GM08714 (cell line): ENCODE data around the gene DSTYK.
A peak's percentile ranks its signal among the peaks of the same experiment; 100 is the strongest.

ENCODE experiments used
- H3K4me3 ChIP-seq: fragments of 200-500 bp; sonication (Bioruptor generic); 2 replicates; pipeline ENCODE4 v1.5.1; 2014; ENCODE audit warnings: mild to moderate bottlenecking, low read length, inconsistent platforms
- ZNF274 ChIP-seq: IDR thresholded peaks from 2 replicates; pipeline ENCODE4 v1.6.1; 2012; ENCODE audit warnings: mild to moderate bottlenecking, low read depth, low read length

The DSTYK gene

DNA sequence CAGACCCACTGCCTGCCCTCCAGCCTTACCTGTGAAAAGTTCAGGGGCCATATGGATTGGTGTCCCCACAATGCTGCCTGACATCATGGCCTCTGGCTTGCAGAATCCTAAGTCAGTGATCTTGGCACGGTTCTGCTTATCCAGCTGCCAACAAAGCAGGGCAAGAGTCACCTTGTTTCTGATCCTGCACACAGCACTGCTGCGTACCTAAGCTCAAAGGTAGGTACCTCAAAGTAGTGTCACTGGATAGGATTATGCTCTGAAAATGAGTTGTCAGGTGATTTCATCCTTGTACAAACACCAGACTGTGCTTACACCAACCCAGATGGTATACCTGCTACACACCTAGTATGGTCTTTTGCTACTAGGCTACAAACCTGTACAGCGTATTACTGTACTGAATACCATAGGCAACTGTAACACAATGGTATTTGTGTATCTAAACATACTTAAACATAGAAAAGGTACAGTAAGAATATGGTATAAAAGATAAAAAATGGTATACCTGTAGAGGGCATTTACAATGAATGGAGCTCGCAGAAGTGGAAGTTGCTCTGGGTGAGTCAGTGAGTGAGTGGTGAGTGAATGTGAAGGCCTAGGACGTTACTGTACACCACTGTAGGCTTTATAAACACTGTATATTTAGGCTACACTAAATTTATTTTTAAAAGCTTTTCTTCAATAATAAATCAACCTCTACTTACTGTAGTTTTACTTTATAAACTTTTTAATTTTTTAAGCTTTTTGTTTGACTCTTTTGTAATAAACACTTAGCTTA is 60.7 kb downstream of the DSTYK start:
- TF ChIP-seq ZNF274, result no peak
- no peak overlapping the region for H3K4me3 ChIP-seq

DNA sequence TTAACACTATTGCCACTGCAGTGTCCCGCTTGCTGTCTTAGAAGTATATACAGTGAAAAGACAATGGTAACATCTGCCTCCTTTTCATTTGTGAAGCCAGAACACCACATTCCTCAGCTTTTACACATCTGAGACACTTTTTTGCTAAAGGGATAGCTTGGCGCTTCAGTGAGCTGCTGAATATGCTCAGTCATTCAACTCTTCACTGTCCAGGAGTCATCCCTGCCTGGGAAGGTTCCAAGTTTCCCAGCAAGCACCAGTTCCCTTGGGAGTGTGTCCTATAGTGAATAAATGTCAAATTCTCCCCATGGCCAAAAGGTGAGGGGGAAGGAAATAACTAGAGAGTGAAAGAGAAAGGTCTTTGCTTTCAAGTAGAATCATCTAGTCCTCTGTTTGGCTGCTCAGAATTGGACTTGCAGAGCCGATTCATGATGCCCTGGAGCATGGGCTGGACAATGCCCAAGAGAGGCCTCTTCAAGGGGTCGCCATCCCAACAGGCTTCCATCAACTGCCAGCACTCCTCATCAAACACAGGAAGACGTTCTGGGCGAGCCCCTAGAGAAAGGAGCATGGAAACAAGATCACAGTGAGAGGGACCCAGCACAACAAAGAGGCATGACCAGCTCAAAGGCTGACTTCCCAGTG is 64.2 kb downstream of the DSTYK start:
- TF ChIP-seq ZNF274, result no peak

DNA sequence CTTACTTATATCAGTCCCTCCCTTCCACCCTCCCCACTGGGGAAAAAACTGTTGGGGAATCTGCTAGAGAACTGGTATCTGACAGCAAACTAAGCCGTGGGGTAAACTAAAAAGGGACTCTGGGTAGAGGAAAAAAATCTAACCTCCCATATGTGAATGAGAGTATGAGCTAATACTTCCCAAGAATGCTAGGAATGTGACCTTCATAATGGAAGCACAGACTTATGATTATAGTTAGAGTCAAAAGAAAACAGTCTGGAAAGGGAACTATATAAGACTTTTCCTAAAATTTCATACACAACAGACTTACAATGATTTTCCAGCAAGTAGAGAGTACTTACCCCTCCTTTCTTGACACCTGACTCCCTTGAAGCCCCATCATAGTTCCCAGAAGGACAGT is 66.8 kb downstream of the DSTYK start:
- no peak for TF ChIP-seq ZNF274
- H3K4me3 ChIP-seq, result no peak overlapping the region

More for the DNA sequence above, 64.2 kb downstream of the DSTYK start:
- no peak overlapping the region for H3K4me3 ChIP-seq

DNA sequence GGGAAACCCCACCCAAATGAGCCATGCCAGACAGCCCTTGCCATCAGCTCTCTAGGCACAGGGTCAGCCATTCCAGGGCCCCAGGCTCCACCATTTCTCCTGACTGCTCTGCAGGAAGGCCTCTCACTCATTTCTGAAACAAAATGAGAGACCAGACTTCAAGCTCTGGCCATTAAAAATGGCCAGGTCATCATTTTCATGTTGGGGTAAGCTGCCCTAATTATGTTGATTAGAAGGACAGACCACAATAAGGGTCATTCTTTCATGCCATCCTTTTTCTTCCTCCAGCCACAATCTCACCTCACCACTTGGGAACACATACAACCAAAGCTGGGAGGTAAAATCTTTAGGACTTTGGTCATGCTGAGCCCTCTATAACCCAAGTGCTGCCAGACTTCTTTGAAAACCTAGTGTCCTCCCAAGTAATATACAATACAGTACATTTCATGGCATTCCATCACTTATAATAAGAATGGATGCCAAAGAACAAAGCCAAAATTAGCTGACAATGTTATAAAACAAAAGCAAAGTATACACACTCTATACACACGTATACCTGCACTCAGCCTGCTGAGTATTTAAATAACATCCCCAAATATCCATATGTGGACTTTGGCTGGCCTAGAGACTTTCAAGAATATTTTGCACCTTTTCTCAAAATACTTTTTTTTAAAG is 67.3 kb downstream of the DSTYK start:
- TF ChIP-seq ZNF274, result no peak
- H3K4me3 ChIP-seq, result no peak overlapping the region

DNA sequence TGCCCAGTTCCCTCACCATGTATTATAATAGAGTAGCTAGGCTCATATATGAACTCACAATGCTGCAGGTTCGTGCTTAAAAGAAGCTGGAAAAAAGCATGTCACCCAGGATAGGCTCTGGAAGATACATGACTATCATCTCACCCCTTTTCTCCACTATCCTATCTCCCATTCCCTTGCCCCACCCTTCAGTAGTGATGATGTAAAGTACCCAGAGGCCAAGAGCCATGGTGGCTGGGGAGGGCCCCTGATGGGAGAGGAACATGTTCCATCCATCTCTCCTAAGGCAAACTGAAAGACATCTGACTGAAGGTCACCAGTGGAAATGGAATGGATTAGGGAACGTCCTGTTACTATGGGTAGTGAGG is 69.4 kb downstream of the DSTYK start:
- no peak for TF ChIP-seq ZNF274
- no peak overlapping the region for H3K4me3 ChIP-seq

DNA sequence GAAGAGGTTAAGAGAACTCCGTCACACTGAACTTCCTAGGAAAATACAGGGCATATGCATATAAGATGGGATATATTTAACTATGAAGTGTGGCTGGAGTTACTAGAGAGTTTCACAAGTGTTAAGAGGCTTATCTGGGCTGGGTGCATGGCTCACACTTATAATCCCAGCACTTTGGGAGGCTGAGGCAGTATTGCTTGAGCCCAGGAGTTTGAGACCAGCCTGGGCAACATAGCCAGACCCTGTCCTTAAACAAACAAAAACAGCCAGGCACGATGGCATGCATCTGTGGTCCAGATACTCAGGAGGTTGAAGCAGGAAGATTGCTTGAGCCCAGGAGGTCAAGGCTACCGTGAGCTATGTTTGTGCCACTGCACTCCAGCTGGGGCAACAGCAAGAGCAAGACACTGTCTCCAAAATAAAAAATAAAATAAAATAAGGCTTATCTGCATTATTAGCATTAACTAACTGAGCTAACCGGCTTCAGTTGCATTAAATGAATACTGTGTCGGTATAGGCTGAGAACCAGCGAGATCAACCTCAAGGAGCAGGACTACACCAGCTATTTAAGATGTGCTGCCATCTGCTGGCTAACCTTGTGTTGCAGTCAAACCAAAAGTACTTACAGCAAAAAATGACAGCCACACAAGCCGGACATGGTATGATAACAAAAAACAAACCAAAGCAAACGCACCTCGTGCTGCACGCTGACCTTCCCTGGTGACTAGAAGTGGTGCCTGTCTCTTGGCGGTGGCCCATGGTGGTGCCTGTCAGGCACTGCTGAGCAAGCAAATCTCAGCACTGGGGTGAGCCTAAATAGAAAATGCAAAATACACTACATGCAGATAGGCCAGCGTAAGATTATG is 70.0 kb downstream of the DSTYK start:
- no peak overlapping the region for H3K4me3 ChIP-seq

DNA sequence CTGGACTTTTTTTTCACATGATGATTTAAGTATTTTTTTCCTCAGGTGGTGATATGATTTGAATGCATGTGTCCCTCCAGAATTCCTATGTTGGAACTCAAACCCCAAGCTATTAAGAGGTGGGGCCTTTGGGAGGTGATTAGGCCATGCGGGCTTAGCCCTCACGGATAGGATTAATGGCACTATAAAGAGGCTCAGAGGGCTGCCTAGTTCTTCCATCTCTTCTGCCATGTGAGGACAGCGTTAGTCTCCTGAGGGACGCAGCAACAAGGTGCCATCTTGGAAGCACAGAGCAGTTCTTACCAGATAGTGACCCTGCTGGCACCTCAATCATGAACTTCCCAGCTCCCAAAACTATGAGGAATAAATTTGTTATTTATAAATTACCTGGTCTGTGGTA is 71.4 kb downstream of the DSTYK start:
- no peak overlapping the region for H3K4me3 ChIP-seq
- no peak for TF ChIP-seq ZNF274

More for the DNA sequence above, 70.0 kb downstream of the DSTYK start:
- TF ChIP-seq ZNF274, result no peak

DNA sequence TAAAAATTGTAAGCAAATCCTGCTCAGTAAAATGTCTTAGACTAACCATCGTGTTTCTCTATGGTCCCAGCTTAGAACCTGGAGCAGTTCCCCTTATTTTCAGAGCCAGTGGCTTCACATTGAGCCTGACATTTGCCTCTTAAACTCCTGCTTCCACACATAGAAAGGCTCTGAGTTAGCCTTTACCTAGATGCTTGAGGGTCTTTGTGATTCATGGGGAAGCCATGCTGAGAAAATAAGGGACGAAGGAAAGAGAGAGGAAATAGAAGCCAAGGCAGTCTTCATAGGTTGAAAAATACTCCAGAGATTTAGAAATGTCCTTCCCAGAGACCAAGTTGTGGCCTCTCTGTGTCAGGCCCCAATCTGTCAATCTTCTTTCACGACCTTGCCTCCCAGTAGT is 73.6 kb downstream of the DSTYK start:
- no peak for TF ChIP-seq ZNF274

DNA sequence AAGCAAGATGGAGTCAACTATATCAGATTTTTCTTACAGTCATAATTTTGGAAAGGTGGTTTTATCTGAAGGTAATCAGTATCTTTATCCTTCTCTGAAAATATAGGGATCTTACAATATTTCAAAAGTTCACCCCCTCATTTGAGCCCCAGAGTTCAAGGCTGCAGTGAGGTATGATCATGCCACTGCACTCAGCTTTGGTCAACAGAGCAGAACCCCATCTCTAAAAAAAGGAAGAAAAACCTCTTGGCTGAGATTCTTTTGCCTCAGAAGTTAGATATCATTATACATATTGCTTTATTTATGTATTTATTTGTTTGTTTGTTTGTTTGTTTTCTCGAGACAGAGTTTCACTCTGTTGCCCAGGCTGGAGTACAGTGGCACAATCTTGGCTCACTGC is 78.2 kb downstream of the DSTYK start:
- H3K4me3 ChIP-seq, result no peak overlapping the region
- TF ChIP-seq ZNF274, result no peak

More for the DNA sequence above, 73.6 kb downstream of the DSTYK start:
- no peak overlapping the region for H3K4me3 ChIP-seq

DNA sequence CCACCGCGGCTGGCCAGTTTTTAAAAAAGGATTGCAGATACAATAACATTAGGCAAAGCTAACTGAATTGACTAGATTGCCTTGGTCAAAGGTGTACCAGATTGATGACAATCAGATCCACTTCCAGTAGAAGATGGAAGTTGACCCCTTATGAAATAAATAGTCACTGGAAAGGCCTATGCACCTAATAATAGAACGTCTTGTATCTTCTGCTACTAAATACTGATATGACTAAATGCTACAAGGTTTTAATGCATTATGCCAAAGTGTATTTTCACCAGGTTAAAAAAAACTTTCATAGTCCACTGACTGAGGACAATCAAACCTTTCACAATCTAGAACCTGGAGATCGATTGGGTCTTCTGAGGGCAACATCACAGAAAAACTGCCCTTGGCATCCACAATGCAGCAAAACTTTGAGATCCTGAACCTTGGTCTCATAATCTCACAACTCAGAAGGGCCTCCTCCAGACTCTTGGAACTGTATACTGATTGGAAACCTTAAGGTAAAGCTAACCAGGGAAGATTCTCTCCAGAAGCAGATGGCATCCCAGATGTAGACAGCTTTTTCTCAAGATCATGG is 82.0 kb downstream of the DSTYK start:
- no peak for TF ChIP-seq ZNF274

DNA sequence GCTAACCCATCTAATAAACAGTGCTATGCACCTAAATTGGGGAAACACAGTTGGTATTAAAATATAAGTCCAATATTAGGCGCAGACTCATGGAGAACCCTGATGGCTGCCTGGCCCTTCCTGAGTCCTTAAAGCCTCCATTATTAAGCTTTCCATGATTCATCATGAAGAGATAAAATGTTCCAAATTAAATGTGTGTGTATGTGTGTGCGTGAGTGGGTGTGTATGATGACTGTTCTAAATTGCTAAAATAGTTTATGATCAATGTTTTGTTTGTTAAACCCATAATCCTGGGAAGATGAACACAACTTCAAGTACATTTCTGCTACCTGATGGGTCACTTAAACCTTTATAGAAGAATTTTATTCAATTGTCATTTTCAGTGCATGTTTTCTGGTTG is 83.5 kb downstream of the DSTYK start:
- no peak for TF ChIP-seq ZNF274
- no peak overlapping the region for H3K4me3 ChIP-seq

More for the DNA sequence above, 82.0 kb downstream of the DSTYK start:
- H3K4me3 ChIP-seq, result no peak overlapping the region

DNA sequence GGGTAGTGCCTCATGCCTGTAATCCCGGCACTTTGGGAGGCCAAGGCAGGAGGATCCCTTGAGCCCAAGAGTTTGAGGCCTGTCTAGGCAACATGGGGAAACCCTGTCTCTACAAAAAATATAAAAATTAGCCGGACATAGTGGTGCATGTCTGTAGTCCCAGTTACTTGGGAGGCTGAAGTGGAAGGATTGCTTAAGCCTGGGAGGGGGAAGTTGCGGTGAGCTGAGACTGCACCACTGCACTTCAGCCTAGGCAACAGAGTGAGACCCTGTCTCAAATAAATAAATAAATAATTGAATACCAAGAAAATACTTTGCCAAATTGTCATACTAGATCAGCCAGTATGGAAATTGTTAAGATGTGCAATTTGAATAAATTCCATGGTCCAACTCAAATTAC is 83.9 kb downstream of the DSTYK start:
- no peak overlapping the region for H3K4me3 ChIP-seq
- TF ChIP-seq ZNF274, result no peak

DNA sequence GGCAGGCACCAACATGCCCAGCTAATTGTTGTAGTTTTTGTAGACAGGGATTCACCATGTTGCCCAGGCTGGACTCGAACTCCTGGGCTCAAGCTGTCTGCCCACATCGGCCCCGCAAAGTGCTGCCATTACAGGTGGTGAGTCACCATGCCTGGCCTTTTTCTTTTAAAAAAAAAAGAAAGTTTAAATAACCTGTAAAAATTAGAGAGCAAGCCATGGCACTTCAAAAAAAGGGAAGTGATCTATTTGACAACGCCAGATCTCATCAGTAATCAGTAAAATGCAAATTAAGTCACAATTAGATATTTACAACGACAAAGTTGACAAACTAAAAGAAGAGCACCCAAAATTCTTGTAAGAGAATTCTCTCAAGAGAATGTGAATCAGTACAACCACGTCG is 86.8 kb downstream of the DSTYK start:
- no peak for TF ChIP-seq ZNF274
- H3K4me3 ChIP-seq, result no peak overlapping the region

DNA sequence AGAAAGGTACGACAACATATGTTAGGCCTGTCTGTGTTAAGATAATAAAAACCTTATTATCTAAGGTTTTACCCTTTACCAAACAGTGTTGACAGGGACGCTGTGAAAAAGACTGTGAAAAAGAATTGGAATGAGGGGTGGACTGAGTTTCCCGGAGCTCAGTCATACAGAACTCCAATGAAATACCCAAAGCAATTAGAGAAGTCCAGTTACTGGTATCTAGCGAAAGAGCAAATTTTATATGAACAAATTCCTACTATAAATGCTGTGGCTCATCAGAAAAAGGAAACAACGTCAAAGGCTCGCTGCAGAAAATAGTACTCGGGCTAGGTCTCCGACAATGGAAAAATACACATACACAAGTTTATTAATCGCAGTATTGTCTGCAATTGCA is 89.0 kb downstream of the DSTYK start:
- TF ChIP-seq ZNF274, result no peak
- H3K4me3 ChIP-seq, result peak overlapping the region; percentile 99
